ENCODE measurements around the gene BRCA1.

Gene BRCA1

GRCh38 chr17:43025290-43025657 is 99.9 kb downstream of the BRCA1 start:
- Histone ChIP-seq H3K4me1 (ENCODE audit: control insufficient read depth, insufficient read depth, low read length) (peaks cover 16% of the 10 kb centered on the region), H3K36me3 (ENCODE audit: control insufficient read depth, insufficient read depth, low read length) (no peaks in the 10 kb centered on the region), H3K27me3 (ENCODE audit: control insufficient read depth, insufficient read depth, low read length) (no peaks in the 10 kb centered on the region), H3K27ac (ENCODE audit: low read length) (no peak overlapping the region), H3K9me3 (ENCODE audit: control insufficient read depth, insufficient read depth, low read length) (no peaks in the 10 kb centered on the region), H3K4me3 (ENCODE audit: low read length) (peak overlapping the region; percentile 53)
- WGBS (ENCODE audit: insufficient coverage, insufficient read length) = no CpG with 5 or more reads among the region's 27 CpGs
- DNase-seq (ENCODE audit: low read depth, low spot score) = no peak

- peaks cover 16% of the 10 kb centered on the region for H3K4me1 ChIP-seq (ENCODE audit: control insufficient read depth, insufficient read depth, low read length)
- peak; percentile 96 for DNase-seq (ENCODE audit: low read depth, low spot score)
- H3K9me3 ChIP-seq (ENCODE audit: control insufficient read depth, insufficient read depth, low read length) = no peaks in the 10 kb centered on the region
- H3K27ac ChIP-seq (ENCODE audit: low read length) = no peak within 1 kb of the TSS
- H3K4me3 ChIP-seq (ENCODE audit: low read length) = peak within 1 kb of the TSS; percentile 53
- H3K27me3 ChIP-seq (ENCODE audit: control insufficient read depth, insufficient read depth, low read length) = no peaks in the 10 kb centered on the region
- H3K36me3 ChIP-seq (ENCODE audit: control insufficient read depth, insufficient read depth, low read length) = no peaks in the 10 kb centered on the region
- WGBS (ENCODE audit: insufficient coverage, insufficient read length) = no CpG with 5 or more reads among the region's 61 CpGs
Measured at GRCh38 chr17:43024407-43025289, 100.5 kb downstream of the BRCA1 start, which contains the start of gene RND2. Gene RND2 (plus strand): TSS chr17:43025231. CDS start chr17:43025348, 117 bp downstream.

DNA sequence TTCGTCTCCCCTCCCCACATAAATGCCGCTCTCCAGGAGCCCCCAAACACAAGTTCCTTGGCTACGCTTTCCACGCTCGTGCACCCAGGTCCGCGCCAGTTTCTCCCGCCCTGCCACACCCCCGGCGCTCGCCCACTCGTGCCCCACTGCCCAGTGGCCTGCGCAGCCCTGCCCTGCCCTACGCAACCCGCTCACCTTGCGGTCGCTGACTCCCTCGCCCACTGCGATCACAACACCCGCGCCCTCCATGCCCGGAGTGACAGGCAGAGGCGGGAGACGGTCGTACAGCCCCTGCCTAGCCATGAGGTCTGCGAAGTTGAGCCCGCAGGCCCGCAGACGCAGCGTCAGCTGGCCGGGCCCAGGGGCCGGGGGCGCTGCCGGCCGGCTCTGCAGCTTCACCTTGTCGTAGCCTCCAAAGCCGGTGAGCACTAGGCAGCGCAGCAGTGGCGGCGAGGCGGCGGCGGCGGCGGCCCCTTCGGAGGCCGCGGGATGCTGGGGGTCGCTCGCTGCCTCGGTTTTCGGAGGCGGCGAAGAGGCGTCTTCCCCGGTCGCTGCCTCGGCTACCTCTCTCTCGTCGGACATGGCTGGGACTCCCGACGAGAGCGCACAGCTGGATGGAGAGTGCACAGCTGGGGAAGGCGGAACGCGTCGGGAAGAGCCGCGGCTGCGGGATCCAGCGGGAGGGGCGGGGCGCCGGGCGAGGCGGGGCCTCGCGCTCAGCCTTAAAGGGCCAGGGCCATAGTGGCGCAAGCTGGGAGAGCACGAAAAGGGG is 103.2 kb downstream of the BRCA1 start, which contains the start of gene VAT1:
Gene VAT1, minus strand, starts transcription at position 645 of the 772 bp plus-strand sequence. Its CDS starts 63 bp downstream, at position 582.
- H3K4me1 ChIP-seq (ENCODE audit: control insufficient read depth, insufficient read depth, low read length) = peaks cover 3% of the 10 kb centered on the region
- no peak for DNase-seq (ENCODE audit: low read depth, low spot score)
- no CpG with 5 or more reads among the region's 80 CpGs for WGBS (ENCODE audit: insufficient coverage, insufficient read length)

GRCh38 chr17:43020789-43021740 is 104.1 kb downstream of the BRCA1 start:
- no CpG with 5 or more reads among the region's 40 CpGs for WGBS (ENCODE audit: insufficient coverage, insufficient read length)
- Histone ChIP-seq H3K27ac (ENCODE audit: low read length) (no peak overlapping the region), H3K4me1 (ENCODE audit: control insufficient read depth, insufficient read depth, low read length) (peaks cover 2% of the 10 kb centered on the region; the same call in 1 of the 2 replicates)

More for the DNA sequence above, 103.2 kb downstream of the BRCA1 start, which contains the start of gene VAT1:
- Histone ChIP-seq H3K4me3 (ENCODE audit: low read length) (peak within 1 kb of the TSS; percentile 60), H3K9me3 (ENCODE audit: control insufficient read depth, insufficient read depth, low read length) (no peaks in the 10 kb centered on the region), H3K27ac (ENCODE audit: low read length) (no peak within 1 kb of the TSS), H3K27me3 (ENCODE audit: control insufficient read depth, insufficient read depth, low read length) (no peaks in the 10 kb centered on the region), H3K36me3 (ENCODE audit: control insufficient read depth, insufficient read depth, low read length) (peaks cover 11% of the 10 kb centered on the region)

GRCh38 chr17:43020030-43020621 is 105.0 kb downstream of the BRCA1 start:
- no CpG with 5 or more reads among the region's 6 CpGs for WGBS (ENCODE audit: insufficient coverage, insufficient read length)
- H3K4me3 ChIP-seq (ENCODE audit: low read length) = no peak overlapping the region
- H3K9me3 ChIP-seq (ENCODE audit: control insufficient read depth, insufficient read depth, low read length) = no peaks in the 10 kb centered on the region
- no peak overlapping the region for H3K27ac ChIP-seq (ENCODE audit: low read length)
- DNase-seq (ENCODE audit: low read depth, low spot score) = no peak
- no peaks in the 10 kb centered on the region for H3K27me3 ChIP-seq (ENCODE audit: control insufficient read depth, insufficient read depth, low read length)
- H3K36me3 ChIP-seq (ENCODE audit: control insufficient read depth, insufficient read depth, low read length) = peaks cover 25% of the 10 kb centered on the region
- H3K4me1 ChIP-seq (ENCODE audit: control insufficient read depth, insufficient read depth, low read length) = peaks cover 4% of the 10 kb centered on the region; the same call in 1 of the 2 replicates

More at GRCh38 chr17:43020789-43021740, 104.1 kb downstream of the BRCA1 start:
- DNase-seq (ENCODE audit: low read depth, low spot score) = no peak
- H3K9me3 ChIP-seq (ENCODE audit: control insufficient read depth, insufficient read depth, low read length) = no peaks in the 10 kb centered on the region
- H3K36me3 ChIP-seq (ENCODE audit: control insufficient read depth, insufficient read depth, low read length) = peaks cover 15% of the 10 kb centered on the region
- no peaks in the 10 kb centered on the region for H3K27me3 ChIP-seq (ENCODE audit: control insufficient read depth, insufficient read depth, low read length)
- H3K4me3 ChIP-seq (ENCODE audit: low read length) = peak overlapping the region; percentile 60

- peaks cover 4% of the 10 kb centered on the region; the same call in 1 of the 2 replicates for H3K4me1 ChIP-seq (ENCODE audit: control insufficient read depth, insufficient read depth, low read length)
- no peak overlapping the region for H3K27ac ChIP-seq (ENCODE audit: low read length)
- no peaks in the 10 kb centered on the region for H3K9me3 ChIP-seq (ENCODE audit: control insufficient read depth, insufficient read depth, low read length)
- H3K36me3 ChIP-seq (ENCODE audit: control insufficient read depth, insufficient read depth, low read length) = peaks cover 27% of the 10 kb centered on the region
- DNase-seq (ENCODE audit: low read depth, low spot score) = no peak
- no peak overlapping the region for H3K4me3 ChIP-seq (ENCODE audit: low read length)
- H3K27me3 ChIP-seq (ENCODE audit: control insufficient read depth, insufficient read depth, low read length) = no peaks in the 10 kb centered on the region
- WGBS (ENCODE audit: insufficient coverage, insufficient read length) = no CpG with 5 or more reads among the region's 7 CpGs
Measured at GRCh38 chr17:43019418-43019817, 105.7 kb downstream of the BRCA1 start.

GRCh38 chr17:43018932-43019331 is 106.2 kb downstream of the BRCA1 start:
- no peaks in the 10 kb centered on the region for H3K9me3 ChIP-seq (ENCODE audit: control insufficient read depth, insufficient read depth, low read length)
- no CpG with 5 or more reads among the region's 4 CpGs for WGBS (ENCODE audit: insufficient coverage, insufficient read length)
- peaks cover 6% of the 10 kb centered on the region; the same call in 1 of the 2 replicates for H3K4me1 ChIP-seq (ENCODE audit: control insufficient read depth, insufficient read depth, low read length)
- DNase-seq (ENCODE audit: low read depth, low spot score) = no peak
- H3K4me3 ChIP-seq (ENCODE audit: low read length) = no peak overlapping the region
- H3K36me3 ChIP-seq (ENCODE audit: control insufficient read depth, insufficient read depth, low read length) = peaks cover 27% of the 10 kb centered on the region
- no peak overlapping the region for H3K27ac ChIP-seq (ENCODE audit: low read length)
- H3K27me3 ChIP-seq (ENCODE audit: control insufficient read depth, insufficient read depth, low read length) = no peaks in the 10 kb centered on the region

DNA sequence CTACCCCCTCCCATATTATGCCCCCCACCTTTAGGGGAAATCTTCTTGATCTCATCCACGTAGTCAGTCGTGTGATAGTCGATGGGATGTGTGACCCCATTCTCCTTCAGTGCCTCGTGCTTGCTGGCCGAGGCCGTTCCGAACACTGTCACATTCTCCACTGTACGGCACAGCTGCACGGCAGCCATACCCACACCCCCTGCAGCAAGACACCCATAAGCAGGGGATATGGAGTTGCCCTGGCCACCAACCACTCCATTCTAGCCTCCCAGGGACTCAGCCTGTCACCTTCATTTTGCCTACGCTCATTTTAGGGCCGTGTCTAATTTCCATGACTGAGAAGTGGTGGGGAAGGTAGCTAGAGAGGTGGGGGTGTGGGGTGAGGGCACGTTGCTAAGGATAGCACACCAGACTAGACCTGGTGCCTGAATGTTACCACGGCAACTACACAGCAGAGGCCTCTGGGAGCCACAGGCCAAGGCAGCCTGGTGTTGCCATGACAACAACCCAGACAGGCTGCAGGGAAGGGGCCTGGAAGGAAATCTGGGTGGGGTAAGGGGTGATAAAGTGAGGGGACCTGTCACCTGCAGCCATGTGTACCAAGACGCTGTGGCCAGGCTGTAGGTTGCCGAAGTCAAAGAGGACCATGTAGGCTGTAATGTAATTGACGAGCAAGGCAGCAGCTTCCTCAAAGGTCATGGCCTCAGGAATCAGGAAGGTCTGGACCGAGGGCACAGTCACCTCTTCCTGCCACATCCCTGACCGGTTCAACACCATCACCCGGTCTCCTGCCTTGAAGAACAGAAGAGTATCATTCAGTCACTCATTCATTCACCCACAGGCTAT is 106.9 kb downstream of the BRCA1 start:
- Histone ChIP-seq H3K36me3 (ENCODE audit: control insufficient read depth, insufficient read depth, low read length) (peaks cover 27% of the 10 kb centered on the region), H3K27me3 (ENCODE audit: control insufficient read depth, insufficient read depth, low read length) (no peaks in the 10 kb centered on the region), H3K27ac (ENCODE audit: low read length) (no peak overlapping the region), H3K4me1 (ENCODE audit: control insufficient read depth, insufficient read depth, low read length) (peaks cover 6% of the 10 kb centered on the region; the same call in 1 of the 2 replicates), H3K4me3 (ENCODE audit: low read length) (no peak overlapping the region), H3K9me3 (ENCODE audit: control insufficient read depth, insufficient read depth, low read length) (no peaks in the 10 kb centered on the region)
- WGBS (ENCODE audit: insufficient coverage, insufficient read length) = no CpG with 5 or more reads among the region's 19 CpGs
- DNase-seq (ENCODE audit: low read depth, low spot score) = no peak

DNA sequence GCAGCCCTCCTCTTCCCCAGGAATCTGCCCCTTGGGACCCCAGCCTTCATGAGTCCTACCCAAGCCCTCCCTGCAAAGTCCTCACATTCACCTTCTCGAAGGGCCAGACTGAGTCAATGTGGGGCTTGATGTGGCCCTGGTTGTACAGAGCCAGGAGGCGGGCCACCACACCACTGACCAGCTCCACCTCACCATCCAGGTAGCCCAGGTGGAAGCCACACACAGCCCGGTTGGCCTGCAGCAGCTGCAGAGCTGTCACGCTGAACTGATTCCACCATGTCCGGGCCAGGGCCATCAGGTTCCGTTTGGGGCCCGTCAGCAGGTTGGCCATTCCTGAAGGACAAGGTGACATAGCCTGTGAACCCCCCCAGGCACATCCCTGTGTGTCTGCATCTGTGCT is 108.9 kb downstream of the BRCA1 start:
- peaks cover 27% of the 10 kb centered on the region for H3K36me3 ChIP-seq (ENCODE audit: control insufficient read depth, insufficient read depth, low read length)
- no peaks in the 10 kb centered on the region for H3K27me3 ChIP-seq (ENCODE audit: control insufficient read depth, insufficient read depth, low read length)
- H3K9me3 ChIP-seq (ENCODE audit: control insufficient read depth, insufficient read depth, low read length) = no peaks in the 10 kb centered on the region
- no peak overlapping the region for H3K27ac ChIP-seq (ENCODE audit: low read length)
- no peak for DNase-seq (ENCODE audit: low read depth, low spot score)
- WGBS (ENCODE audit: insufficient coverage, insufficient read length) = no CpG with 5 or more reads among the region's 7 CpGs
- H3K4me3 ChIP-seq (ENCODE audit: low read length) = no peak overlapping the region
- H3K4me1 ChIP-seq (ENCODE audit: control insufficient read depth, insufficient read depth, low read length) = peaks cover 7% of the 10 kb centered on the region; the same call in 1 of the 2 replicates
